HG03432 (cell line): Measurements from ENCODE around the gene ZFAND3.

Source experiments
- ATAC-seq: cut with Tn5 transposase; IDR thresholded peaks from one replicate; pipeline ENCODE4 v1.9.1; 2021; ENCODE audit warnings: mild to moderate bottlenecking, moderate library complexity; ENCODE audit not compliant: unreplicated experiment

ZFAND3 gene

GRCh38 chr6:37794825-37795224 is 24.7 kb upstream of the ZFAND3 start:
- no peak for ATAC-seq

- ATAC-seq = no peak
These were observed 20.9 kb upstream of the ZFAND3 start for GRCh38 chr6:37798436-37799262.

GRCh38 chr6:37799263-37799644 is 20.3 kb upstream of the ZFAND3 start:
- ATAC-seq = no peak

- ATAC-seq = no peak
These were observed 18.6 kb upstream of the ZFAND3 start for GRCh38 chr6:37800703-37801604.

- no peak for ATAC-seq
These were observed 18.0 kb upstream of the ZFAND3 start for GRCh38 chr6:37801605-37801940.

GRCh38 chr6:37802810-37803209 is 16.7 kb upstream of the ZFAND3 start:
- no peak for ATAC-seq

GRCh38 chr6:37804586-37804985 is 14.9 kb upstream of the ZFAND3 start:
- ATAC-seq = no peak

- ATAC-seq = no peak
These were observed 13.3 kb upstream of the ZFAND3 start for GRCh38 chr6:37806213-37806612.

GRCh38 chr6:37807656-37808055 is 11.9 kb upstream of the ZFAND3 start:
- no peak for ATAC-seq

GRCh38 chr6:37809197-37809543 is 10.4 kb upstream of the ZFAND3 start:
- ATAC-seq = no peak

GRCh38 chr6:37812841-37813240 is 6.7 kb upstream of the ZFAND3 start:
- no peak for ATAC-seq

- ATAC-seq = no peak
These were observed 5.2 kb upstream of the ZFAND3 start for GRCh38 chr6:37814374-37814773.

- ATAC-seq = no peak
These were observed 2.7 kb upstream of the ZFAND3 start for GRCh38 chr6:37816599-37817375.

GRCh38 chr6:37818536-37819176 is 871 bp upstream of the ZFAND3 start:
- ATAC-seq = peak; percentile 73

- peak; percentile 14 for ATAC-seq
These were observed 533 bp downstream of the ZFAND3 start for GRCh38 chr6:37819802-37820717.

GRCh38 chr6:37820718-37821079 is 1.2 kb downstream of the ZFAND3 start:
- no peak for ATAC-seq

- no peak for ATAC-seq
These were observed 1.9 kb downstream of the ZFAND3 start for GRCh38 chr6:37821446-37821845.

- ATAC-seq = no peak
These were observed 3.5 kb downstream of the ZFAND3 start for GRCh38 chr6:37822851-37823682.

GRCh38 chr6:37824170-37824569 is 4.6 kb downstream of the ZFAND3 start:
- ATAC-seq = no peak
